GM12801 (cell line): Measurements from ENCODE around the gene PPT2.

Experiments
- TF ChIP-seq, protein P1 (sequence below): IDR thresholded peaks from one replicate; pipeline ENCODE4 v1.5.1; 2011; ENCODE audit warnings: control low read depth; ENCODE audit not compliant: insufficient read length; ENCODE audit errors: extremely low read depth

Gene PPT2

GRCh38 chr6:32181915-32182529, 28.1 kb downstream of the PPT2 start:
- TF ChIP-seq, protein P1, sequence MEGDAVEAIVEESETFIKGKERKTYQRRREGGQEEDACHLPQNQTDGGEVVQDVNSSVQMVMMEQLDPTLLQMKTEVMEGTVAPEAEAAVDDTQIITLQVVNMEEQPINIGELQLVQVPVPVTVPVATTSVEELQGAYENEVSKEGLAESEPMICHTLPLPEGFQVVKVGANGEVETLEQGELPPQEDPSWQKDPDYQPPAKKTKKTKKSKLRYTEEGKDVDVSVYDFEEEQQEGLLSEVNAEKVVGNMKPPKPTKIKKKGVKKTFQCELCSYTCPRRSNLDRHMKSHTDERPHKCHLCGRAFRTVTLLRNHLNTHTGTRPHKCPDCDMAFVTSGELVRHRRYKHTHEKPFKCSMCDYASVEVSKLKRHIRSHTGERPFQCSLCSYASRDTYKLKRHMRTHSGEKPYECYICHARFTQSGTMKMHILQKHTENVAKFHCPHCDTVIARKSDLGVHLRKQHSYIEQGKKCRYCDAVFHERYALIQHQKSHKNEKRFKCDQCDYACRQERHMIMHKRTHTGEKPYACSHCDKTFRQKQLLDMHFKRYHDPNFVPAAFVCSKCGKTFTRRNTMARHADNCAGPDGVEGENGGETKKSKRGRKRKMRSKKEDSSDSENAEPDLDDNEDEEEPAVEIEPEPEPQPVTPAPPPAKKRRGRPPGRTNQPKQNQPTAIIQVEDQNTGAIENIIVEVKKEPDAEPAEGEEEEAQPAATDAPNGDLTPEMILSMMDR, result no peak

- TF ChIP-seq, protein P1, result no peak
Observed at GRCh38 chr6:32182555-32182981, 28.6 kb downstream of the PPT2 start.

DNA sequence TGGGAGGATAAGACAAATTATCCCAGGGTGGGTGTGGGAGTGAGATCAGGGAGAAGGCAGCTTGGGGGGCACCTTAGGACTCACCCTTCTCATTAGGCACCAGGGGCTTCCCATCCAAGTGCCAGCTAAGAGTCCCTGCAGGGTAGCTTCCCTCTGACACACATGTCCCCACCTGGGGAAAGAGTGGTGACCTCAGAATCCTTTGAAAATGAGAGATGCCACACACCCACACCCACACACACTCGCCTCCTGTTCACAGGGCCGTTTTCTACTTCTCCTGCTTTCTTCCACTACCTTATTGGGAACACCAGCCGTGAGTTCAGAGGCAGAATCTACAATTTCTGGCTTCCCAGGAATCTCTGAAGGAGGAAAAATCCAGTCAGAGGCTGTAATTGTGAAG, 29.1 kb downstream of the PPT2 start:
- TF ChIP-seq, protein P1, result no peak

GRCh38 chr6:32183483-32184083, 29.6 kb downstream of the PPT2 start:
- TF ChIP-seq, protein P1, result no peak

DNA sequence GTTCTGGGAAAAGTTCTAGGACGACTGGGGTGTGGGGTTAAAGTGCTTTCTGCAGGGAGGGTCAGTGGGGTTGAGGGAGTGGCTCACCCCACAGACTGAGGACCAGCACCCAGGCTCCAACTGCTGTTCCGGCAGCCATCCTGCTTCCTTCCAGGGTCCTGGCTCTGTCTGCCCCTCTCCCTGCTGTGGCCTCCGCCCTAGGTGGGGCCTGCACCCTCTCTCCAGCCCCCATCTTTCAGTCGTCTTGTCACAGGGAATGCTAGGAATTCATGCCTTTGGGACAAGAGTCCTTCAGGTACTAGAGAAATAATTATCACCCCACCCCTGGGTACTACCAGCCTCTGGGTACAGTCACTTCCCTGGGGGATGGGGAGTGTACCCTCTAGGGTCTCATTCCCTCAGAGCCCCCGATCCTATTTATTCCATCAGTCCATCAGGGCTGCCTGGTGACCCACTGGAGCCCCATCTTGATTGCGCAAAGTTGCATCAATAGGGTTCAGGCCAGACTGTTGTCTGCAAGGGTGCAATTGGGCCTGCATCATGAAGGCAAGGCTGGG, 30.2 kb downstream of the PPT2 start, which contains the start of gene AGER:
Gene AGER, minus strand, starts transcription at position 170 of the 557 bp plus-strand sequence. Its CDS starts 31 bp downstream, at position 139.
- TF ChIP-seq, protein P1, result no peak

GRCh38 chr6:32187009-32187709, 33.2 kb downstream of the PPT2 start:
- TF ChIP-seq, protein P1, result no peak

- TF ChIP-seq, protein P1, result no peak
Observed at GRCh38 chr6:32188381-32189068, 34.6 kb downstream of the PPT2 start.
